ENCODE results near the gene UBAP2L.
"Not testable (repeated sequence)": the region's sequence is repeated elsewhere in the genome, so short reads cannot be mapped to it uniquely, and the experiment has no call there.

UBAP2L gene

DNA sequence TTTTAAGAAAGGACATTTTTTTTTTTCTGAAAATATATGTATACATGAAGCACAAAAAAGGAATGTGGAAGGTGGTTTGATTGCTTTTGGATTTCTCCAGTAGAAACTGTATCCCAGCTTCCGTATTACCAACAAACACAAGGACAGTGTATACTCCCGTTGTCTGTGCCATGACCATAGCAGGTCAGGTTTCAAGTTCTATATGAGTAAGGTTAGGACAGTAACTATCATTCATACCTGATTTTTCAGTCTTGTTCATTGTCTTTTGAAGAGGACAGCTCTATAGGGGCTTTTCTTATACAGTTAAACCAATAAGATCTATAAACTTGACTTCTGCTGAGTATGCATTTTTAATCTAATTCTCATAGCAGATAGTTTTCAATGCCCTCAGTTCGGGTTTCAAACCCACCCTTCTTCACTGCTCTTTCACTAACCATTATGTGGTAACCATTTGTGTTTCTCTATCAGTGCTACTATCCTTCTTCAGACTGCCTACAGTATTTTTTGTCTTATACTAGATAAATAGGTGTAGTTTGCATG is 19.6 kb downstream of the UBAP2L start:
- H3K4me3 ChIP-seq (ENCODE audit: low read length): no peak overlapping the region
- no peak for TF ChIP-seq ZNF274 (IDR thresholded peaks at IDR 0.05; ENCODE audit: low read depth, low read length)

DNA sequence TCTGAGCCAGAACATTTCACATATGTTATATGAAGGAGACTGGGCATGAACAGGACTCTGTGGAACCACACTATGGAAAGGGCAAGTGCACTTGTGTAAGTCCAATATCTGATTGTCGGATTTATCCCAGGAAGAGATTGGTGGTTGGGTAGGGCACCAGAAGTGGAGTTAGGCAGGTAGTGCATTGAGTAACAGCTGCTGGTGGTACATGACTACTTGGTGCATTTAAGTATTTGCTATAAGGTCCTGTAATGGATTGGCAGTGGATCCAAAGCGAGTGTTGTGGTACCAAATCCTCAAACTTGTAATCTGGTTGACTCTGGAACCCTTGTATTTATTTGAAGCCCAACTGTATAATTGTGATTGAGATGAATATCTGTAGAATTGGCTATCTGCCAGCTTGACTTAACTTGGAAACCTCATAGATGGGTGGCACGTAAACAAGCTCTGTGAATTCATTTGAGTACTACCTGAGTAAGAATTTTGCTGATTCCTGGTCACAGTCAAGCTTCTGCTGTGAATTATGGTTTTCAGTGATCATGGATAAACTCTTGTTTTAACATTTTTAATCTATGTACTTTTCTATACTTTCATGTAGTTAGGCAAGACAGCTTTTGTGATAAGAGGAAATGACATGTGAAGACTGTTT is 21.1 kb downstream of the UBAP2L start:
- H3K4me3 ChIP-seq (ENCODE audit: low read length): no peak overlapping the region
- no peak for TF ChIP-seq ZNF274 (IDR thresholded peaks at IDR 0.05; ENCODE audit: low read depth, low read length)

DNA sequence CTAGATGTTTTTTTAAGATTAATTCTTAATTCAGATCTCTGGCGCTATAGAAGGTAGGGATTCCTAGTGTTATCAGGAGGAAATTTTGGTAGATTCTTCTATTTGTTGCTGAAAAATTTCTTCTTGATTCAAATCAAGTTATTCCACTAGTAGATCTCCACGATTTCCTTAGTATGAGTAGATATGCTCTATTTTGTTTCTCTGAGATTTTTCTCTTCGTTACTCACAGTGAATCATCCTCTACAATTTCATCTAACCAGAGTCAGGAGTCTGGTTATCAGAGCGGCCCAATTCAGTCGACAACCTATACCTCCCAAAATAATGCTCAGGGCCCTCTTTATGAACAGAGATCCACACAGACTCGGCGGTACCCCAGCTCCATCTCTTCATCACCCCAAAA is 32.9 kb downstream of the UBAP2L start:
- no peak for TF ChIP-seq ZNF274 (IDR thresholded peaks at IDR 0.05; ENCODE audit: low read depth, low read length)
- no peak overlapping the region for H3K4me3 ChIP-seq (ENCODE audit: low read length)

DNA sequence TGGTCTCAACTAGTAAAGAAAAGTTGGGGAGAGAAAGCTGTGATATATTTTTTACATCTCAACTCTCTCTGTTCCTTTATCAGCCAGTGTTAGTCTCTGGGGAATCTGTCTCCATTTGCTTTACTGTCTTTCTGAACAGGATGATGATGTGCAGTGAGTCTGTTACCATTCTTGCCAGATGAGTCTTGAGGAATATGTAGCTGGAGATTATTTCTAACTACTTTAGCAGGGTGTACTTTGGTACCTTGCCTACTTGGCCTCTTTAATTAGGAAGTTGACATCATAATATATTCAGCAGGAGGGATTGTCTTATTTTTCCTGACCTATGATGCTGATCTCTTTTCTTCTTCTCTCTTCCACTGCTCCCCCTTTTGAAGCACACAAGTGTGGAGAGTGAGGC is 35.9 kb downstream of the UBAP2L start:
- no peak overlapping the region for H3K4me3 ChIP-seq (ENCODE audit: low read length)
- no peak for TF ChIP-seq ZNF274 (IDR thresholded peaks at IDR 0.05; ENCODE audit: low read depth, low read length)

DNA sequence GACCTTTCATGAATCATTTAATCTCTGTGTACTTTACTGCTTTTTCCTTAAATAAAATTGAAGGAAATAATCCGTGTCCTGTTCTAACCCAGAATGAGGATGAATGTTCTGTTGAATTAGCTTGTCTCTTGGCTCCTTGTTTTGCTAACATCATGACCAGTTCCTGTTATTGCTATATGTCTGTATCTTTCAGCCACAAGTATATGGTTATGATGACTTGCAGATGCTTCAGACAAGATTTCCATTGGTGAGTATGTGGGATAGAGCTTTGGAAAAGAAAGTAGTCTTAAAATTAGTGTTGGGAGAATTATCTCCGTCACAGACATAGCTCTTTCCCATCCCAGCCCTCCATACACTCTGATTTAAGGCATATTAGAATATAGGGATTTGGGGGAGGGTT is 38.0 kb downstream of the UBAP2L start:
- no peak for TF ChIP-seq ZNF274 (IDR thresholded peaks at IDR 0.05; ENCODE audit: low read depth, low read length)

DNA sequence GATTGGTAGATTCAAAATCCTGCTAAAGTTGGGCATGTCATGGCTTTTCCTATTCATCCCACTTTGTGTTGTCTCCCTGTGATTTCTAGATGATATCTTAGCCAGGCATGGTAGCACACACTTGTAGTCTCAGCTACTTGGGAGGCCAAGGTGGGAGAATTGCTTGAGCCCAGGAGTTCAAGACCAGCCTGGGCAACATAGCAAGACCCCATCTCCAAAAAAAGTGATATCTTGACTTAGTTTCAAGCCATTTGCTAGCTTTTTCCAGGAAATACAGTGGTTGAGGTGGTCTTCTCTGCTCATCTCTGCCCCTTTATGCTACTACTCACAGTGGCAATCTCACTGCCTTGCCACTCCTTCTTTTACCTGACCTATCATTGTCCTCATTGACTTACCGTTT is 39.4 kb downstream of the UBAP2L start:
- H3K4me3 ChIP-seq (ENCODE audit: low read length): no peak overlapping the region
- TF ChIP-seq ZNF274 (IDR thresholded peaks at IDR 0.05; ENCODE audit: low read depth, low read length): no peak

More for the DNA sequence above, 38.0 kb downstream of the UBAP2L start:
- no peak overlapping the region for H3K4me3 ChIP-seq (ENCODE audit: low read length)

DNA sequence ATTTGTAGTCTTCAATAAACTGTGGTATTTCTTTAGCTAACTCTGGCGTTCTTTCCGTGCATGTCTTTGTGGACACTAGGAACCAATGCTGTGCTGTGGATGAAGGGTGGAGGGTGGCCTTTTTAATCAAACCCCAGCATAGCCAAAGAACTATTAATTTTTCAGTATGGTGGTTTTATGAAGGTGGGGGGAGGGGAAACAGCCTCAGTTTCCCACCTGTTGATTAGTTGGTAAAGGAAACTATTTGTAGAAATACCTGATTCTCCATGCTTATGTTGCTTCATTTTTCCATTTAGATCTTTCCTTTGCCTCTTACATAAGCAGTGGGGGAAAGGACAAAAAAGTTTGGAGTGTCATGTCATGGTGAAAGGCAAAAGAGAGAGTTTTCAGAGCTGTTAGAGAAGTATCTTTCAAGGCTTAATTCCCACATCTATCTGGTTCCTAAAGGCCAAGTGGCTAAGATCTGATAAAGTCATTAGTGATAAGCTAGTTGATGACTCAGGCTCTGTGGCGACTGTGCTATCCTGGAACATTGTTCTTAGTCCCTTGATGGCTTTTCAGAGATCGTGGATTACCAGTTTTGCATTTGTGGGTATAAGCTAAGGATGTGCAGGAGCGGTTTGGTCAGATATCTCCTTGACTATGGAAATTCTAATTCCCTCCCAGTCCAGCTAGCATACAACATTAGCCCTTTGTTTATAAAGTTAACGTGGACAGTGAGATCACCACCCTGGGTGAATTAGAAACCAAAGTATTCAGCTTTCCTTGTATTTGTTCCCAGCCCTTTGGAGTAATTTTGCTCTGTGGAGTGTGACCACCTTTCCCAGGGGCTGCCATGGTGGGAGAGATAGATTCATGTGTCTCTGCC is 42.9 kb downstream of the UBAP2L start:
- TF ChIP-seq ZNF274 (IDR thresholded peaks at IDR 0.05; ENCODE audit: low read depth, low read length): no peak
- no peak overlapping the region for H3K4me3 ChIP-seq (ENCODE audit: low read length)

DNA sequence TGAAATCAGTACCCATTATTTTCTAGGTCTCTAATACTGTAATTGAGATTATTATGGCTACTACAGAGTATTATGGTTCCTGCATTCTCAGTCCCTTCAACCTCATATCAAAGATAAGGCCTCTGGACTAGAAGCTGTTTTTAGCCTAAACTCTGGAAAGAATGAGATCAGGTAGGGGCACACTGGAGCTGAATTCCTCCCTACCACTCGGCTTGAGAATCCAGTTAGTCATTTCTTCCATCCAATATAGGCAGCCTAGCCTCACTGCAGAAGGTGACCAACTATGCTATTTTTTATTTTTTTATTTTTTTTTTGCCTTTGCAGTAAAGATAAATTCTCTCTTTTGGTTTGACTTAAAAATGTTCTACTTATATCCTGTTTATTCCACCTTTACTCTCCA is 43.7 kb downstream of the UBAP2L start:
- no peak overlapping the region for H3K4me3 ChIP-seq (ENCODE audit: low read length)
- TF ChIP-seq ZNF274 (IDR thresholded peaks at IDR 0.05; ENCODE audit: low read depth, low read length): no peak

DNA sequence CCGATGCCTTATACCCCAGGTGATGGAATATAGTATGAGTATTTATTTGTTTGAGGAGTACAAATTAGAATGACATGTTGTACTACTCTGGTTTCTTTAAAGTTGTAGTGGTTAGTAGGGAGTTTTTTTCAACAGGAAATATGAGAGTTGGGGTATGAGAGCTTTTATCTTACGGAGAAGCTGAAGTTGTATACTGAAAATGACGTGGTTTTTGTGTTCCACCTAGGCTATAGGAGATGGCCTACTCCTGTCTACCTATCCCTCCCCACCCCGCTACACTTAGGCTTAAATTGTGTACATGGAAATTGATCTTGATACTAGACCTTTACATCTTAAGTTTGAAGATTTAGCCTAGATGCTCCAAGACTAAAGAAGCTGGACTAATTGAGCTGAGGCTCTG is 44.8 kb downstream of the UBAP2L start:
- H3K4me3 ChIP-seq (ENCODE audit: low read length): no peak overlapping the region
- TF ChIP-seq ZNF274 (IDR thresholded peaks at IDR 0.05; ENCODE audit: low read depth, low read length): no peak

DNA sequence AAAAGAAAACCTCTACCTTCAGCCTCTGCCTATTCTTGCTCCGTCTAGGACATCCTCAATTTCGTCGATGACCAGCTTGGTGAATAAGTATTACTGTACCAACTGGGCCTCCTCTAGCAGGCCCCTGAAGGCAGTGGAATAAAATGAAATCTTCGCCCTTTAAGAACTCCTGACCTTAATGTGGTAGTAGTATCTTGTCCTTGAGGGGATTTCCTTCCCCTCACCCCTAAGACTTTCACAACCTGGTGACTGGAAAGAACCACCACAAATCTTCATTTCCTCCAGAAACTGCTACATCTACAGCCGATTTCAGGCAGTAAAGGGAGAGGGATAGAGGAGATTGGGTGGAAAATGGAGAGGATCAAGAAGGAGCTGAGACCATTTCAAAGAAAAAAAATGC is 50.1 kb downstream of the UBAP2L start:
- no peak overlapping the region for H3K4me3 ChIP-seq (ENCODE audit: low read length)
- no peak for TF ChIP-seq ZNF274 (IDR thresholded peaks at IDR 0.05; ENCODE audit: low read depth, low read length)

DNA sequence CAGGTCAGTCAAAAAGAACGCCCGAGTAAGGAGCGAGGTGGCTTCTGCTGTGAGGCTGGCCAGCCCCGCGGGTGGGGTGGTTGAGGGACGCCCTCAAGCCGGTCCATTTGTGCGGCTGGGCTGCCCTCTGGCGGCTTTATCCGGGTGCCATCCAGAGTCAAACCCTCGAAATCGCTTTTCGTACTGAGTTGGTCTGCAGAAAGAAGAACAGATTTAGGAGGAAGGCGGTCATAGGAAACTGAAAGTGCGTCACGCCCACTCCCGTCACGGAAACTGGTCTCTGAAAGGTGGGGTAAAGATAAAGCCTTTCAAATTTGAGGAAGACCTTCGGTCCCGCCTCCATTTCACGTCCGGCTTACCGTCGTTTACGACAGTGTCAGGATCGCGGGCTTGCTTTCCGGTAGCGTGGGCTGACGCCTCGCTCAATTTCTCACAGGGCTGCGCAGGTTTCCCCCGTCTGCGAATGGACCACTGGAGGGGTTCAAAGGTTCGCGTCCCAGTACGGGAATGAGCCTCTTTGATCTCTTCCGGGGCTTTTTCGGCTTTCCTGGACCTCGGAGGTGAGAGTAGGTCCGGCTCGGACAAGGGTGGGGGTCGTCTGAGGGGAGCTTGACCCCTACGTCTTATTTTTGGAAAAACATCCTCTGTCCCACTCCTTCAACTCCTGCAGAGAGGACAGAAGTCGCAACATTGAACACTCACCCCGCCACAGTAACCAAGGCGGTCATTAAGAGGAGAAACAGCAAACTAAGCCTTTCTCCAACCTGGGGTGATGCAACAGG is 51.7 kb downstream of the UBAP2L start, which contains the start of gene HAX1:
Gene HAX1, plus strand, starts transcription at position 413 of the 782 bp plus-strand sequence. Its CDS starts 95 bp downstream, at position 508.
- TF ChIP-seq ZNF274 (IDR thresholded peaks at IDR 0.05; ENCODE audit: low read depth, low read length): no peak
- peak within 1 kb of the TSS; percentile 92 for H3K4me3 ChIP-seq (ENCODE audit: low read length)

DNA sequence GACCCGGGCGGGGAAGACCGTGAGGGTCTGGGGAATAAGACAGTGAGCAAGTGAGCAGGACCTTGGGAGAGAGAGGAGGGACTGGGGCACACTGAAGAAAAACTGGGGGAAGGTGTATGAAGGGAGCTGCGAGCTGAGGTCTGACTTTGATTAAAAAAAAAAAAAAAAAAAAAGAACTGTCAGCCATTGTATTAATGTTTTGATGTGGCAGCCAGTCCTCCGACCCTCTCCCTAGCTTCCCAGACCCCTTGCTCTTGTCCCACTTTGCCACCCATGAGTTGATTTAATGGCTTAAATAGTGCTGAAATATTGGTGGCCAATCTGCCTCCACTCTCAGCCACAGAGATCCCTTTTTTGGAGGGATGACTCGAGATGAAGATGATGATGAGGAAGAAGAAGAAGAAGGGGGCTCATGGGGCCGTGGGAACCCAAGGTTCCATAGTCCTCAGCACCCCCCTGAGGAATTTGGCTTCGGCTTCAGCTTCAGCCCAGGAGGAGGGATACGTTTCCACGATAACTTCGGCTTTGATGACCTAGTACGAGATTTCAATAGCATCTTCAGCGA is 52.3 kb downstream of the UBAP2L start:
- H3K4me3 ChIP-seq (ENCODE audit: low read length): peak overlapping the region; percentile 92
- no peak for TF ChIP-seq ZNF274 (IDR thresholded peaks at IDR 0.05; ENCODE audit: low read depth, low read length)

DNA sequence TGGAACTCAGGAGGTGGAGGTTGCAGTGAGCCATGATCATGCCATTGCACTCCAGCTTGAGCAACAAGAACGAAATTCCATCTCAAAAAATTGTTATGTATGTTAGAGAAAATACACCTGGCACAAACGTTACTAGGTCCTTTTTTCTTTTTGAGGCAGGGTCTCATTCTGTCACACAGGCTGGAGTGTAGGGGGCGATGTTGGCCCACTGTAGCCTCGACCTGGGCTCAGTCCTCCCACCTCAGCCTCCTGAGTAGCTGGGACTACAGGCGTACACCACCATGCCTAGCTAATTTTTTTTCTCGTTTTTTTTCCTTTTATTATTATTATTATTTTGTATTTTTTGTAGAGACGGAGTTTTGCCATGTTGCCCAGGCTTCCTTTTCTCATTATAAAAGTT is 56.0 kb downstream of the UBAP2L start:
- H3K4me3 ChIP-seq (ENCODE audit: low read length): no peak overlapping the region
- TF ChIP-seq ZNF274 (IDR thresholded peaks at IDR 0.05; ENCODE audit: low read depth, low read length): no peak

DNA sequence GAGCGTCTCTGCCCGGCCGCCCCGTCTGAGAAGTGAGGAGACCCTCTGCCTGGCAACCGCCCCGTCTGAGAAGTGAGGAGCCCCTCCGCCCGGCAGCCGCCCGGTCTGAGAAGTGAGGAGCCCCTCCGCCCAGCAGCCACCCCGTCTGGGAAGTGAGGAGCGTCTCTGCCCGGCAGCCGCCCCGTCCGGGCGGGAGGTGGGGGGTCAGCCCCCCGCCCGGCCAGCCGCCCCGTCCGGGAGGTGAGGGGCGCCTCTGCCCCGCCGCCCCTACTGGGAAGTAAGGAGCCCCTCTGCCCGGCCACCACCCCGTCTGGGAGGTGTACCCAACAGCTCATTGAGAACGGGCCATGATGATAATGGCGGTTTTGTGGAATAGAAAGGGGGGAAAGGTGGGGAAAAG is 66.8 kb downstream of the UBAP2L start:
- not testable (repeated sequence) for H3K4me3 ChIP-seq (ENCODE audit: low read length)
